PC-3 (cell line): Measurements from ENCODE around the gene ST6GALNAC5. TPM values are rescaled to one million over a fixed set of nuclear protein-coding genes. Genes with fewer than 3 reads are reported as not detected.
A peak's percentile ranks its signal among the peaks of the same experiment; 100 is the strongest.

Source experiments
- ATAC-seq: fragments of 200-7000 bp; cut with Tn5 transposase; 2 replicates; pipeline ENCODE4 v1.9.1; 2020; ENCODE audit warnings: mild to moderate bottlenecking, moderate library complexity
- BruUV-seq: library from RNA; stranded (reverse); fragments of 400-500 nt; replicated peaks from 2 replicates; lab custom pipeline; 2021; lab: Mats Ljungman, UMichigan
- CTCF ChIA-PET: fragments of 300-600 bp; sonication (Branson Sonifier 250); formaldehyde crosslinking; loops from one replicate; lab custom pipeline; 2022; ENCODE audit warnings: antibody characterized with exemption; lab: Charles Lee
- POLR2A ChIA-PET: fragments of 300-600 bp; sonication (Branson Sonifier 250); formaldehyde crosslinking; loops from one replicate; lab custom pipeline; 2022; ENCODE audit warnings: antibody characterized with exemption; ENCODE audit not compliant: unreplicated experiment; lab: Charles Lee
- DNase-seq: peaks from one replicate; pipeline ENCODE4 v3.0.0-alpha.2; 2015
- H2AFZ ChIP-seq: fragments of 300-600 bp; sonication (generic); 2 replicates; pipeline ENCODE4 v1.6.0; 2016; ENCODE audit warnings: antibody characterized with exemption, low read length
- H3F3A ChIP-seq: fragments of 300-600 bp; sonication (generic); one replicate; pipeline ENCODE4 v1.6.0; 2017; ENCODE audit warnings: antibody characterized with exemption, low read length, control low read depth, mild to moderate bottlenecking; ENCODE audit not compliant: unreplicated experiment
- H3K27ac ChIP-seq: fragments of 300-600 bp; sonication (generic); 2 replicates; pipeline ENCODE4 v1.5.1; 2016; ENCODE audit warnings: mild to moderate bottlenecking, low read length
- H3K27me3 ChIP-seq: fragments of 300-600 bp; sonication (generic); 2 replicates; pipeline ENCODE4 v1.6.1; 2016; ENCODE audit warnings: low read length, mixed read lengths
- H3K36me3 ChIP-seq: fragments of 300-600 bp; sonication (generic); 2 replicates; pipeline ENCODE4 v1.6.1; 2016; ENCODE audit warnings: low read depth, mixed run types, low read length, mixed read lengths
- H3K4me1 ChIP-seq: fragments of 300-600 bp; sonication (generic); 2 replicates; pipeline ENCODE4 v1.5.1; 2016; ENCODE audit warnings: low read length; ENCODE audit not compliant: insufficient read depth
- H3K4me2 ChIP-seq: fragments of 300-600 bp; sonication (generic); 2 replicates; pipeline ENCODE4 v1.6.0; 2016; ENCODE audit warnings: low read length
- H3K4me3 ChIP-seq: fragments of 300-600 bp; sonication (generic); 2 replicates; pipeline ENCODE4 v1.5.1; 2016; ENCODE audit warnings: mild to moderate bottlenecking, low read length, mixed read lengths
- H3K79me2 ChIP-seq: fragments of 300-600 bp; sonication (generic); 2 replicates; pipeline ENCODE4 v1.6.1; 2017; ENCODE audit warnings: low read length, mixed read lengths
- H3K9ac ChIP-seq: fragments of 300-600 bp; sonication (generic); 2 replicates; pipeline ENCODE4 v1.6.0; 2016; ENCODE audit warnings: mild to moderate bottlenecking, low read length
- H3K9me2 ChIP-seq: fragments of 300-600 bp; sonication (generic); replicated peaks from 2 replicates; pipeline ENCODE4 v1.6.1; 2016; ENCODE audit warnings: mixed run types, low read length, mixed read lengths
- H3K9me3 ChIP-seq: fragments of 300-600 bp; sonication (generic); 2 replicates; pipeline ENCODE4 v1.6.1; 2016; ENCODE audit warnings: low read length, mixed read lengths
- H4K20me1 ChIP-seq: fragments of 300-600 bp; sonication (generic); 2 replicates; pipeline ENCODE4 v1.6.1; 2016; ENCODE audit warnings: low read length, mixed read lengths
- EZH2 ChIP-seq: fragments of 300-600 bp; sonication (generic); IDR thresholded peaks from one replicate; pipeline ENCODE4 v1.6.1; 2017; ENCODE audit warnings: antibody characterized with exemption, mild to moderate bottlenecking, low read length; ENCODE audit not compliant: unreplicated experiment
- EZH2phosphoT487 ChIP-seq: fragments of 300-600 bp; sonication (generic); IDR thresholded peaks from 2 replicates; pipeline ENCODE4 v1.6.1; 2018; ENCODE audit warnings: mild to moderate bottlenecking, antibody characterized with exemption, low read length, borderline replicate concordance
- intact Hi-C: fragments of 100-400 bp; cut with micrococcal nuclease; formaldehyde crosslinking; loops from 2 replicates; pipeline ENCODE4 v1.9.0; 2023
- total RNA-seq: library from RNA; depleted of rRNA; stranded (reverse); fragments of >200 nt; gene quantifications from 2 replicates; pipeline ENCODE4 v1.2.3, GENCODE V29; 2014
- TF ChIP-seq, protein P1 (sequence below): fragments of 300-600 bp; sonication (generic); conservative IDR thresholded peaks from 2 replicates; pipeline ENCODE4 v1.5.1; 2017; ENCODE audit warnings: antibody characterized with exemption, low read depth, mild to moderate bottlenecking, low read length

ST6GALNAC5 gene
- total RNA-seq, 1 experiment from 2014 or later: 0.36 TPM

DNA sequence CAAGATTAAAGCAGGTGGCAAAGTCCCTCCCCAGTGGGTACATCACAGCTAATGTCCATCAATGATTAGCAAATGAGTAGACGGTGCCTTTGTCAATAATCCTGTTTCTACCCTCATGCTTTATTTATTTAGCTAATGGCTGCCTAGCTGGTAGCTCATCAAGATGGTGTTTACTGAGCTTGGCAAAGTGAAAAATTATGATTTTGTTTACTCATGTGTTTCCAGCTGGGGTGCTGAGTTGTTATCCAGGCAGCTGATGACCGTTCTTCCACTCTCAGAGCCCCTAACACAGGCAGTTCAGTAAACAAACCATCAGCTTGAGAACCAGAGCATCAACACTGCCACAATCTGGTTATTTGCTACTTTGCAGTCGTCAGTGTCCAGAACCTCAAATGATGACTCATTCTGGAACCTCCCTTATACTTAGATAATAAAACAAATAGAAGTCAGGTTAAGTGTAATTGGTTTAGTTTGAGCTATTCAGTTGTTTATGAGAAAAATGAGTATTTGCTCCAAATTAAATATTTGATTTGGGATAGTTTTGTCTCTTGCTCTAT, 163.9 kb downstream of the ST6GALNAC5 start:
- H2AFZ ChIP-seq: 0 out of 2 replicates have a peak overlapping the region, but pooled peaks have one; percentile 19
- H3K9ac ChIP-seq: no peak overlapping the region; the same call in 1 of the 2 replicates
- peak; percentile 89 for ATAC-seq
- peaks cover 20% of the 10 kb centered on the region for H3K4me1 ChIP-seq
- H3K4me3 ChIP-seq: no peak overlapping the region
- peak overlapping the region; percentile 74 for H3K27ac ChIP-seq
- no peaks in the 10 kb centered on the region for H3K79me2 ChIP-seq
- peak; percentile 87 for DNase-seq
- ChIA-PET CTCF (interaction anchor here (0.5 to 1.2 kb wide), 5 partner anchors 11 to 692 kb away, joined by 3 to 6 read pairs (median 5); no protein-coding TSS in a partner anchor), POLR2A (interaction anchor here (0.6 kb wide), 2 partner anchors 25 to 1935 kb away, joined by 3 to 4 read pairs; no protein-coding TSS in a partner anchor)
- no peaks in the 10 kb centered on the region for H4K20me1 ChIP-seq
- no TSS peak for BruUV-seq
- H3K9me3 ChIP-seq: no peaks in the 10 kb centered on the region
- peaks cover 5% of the 10 kb centered on the region for H3F3A ChIP-seq
- TF ChIP-seq, protein P1, sequence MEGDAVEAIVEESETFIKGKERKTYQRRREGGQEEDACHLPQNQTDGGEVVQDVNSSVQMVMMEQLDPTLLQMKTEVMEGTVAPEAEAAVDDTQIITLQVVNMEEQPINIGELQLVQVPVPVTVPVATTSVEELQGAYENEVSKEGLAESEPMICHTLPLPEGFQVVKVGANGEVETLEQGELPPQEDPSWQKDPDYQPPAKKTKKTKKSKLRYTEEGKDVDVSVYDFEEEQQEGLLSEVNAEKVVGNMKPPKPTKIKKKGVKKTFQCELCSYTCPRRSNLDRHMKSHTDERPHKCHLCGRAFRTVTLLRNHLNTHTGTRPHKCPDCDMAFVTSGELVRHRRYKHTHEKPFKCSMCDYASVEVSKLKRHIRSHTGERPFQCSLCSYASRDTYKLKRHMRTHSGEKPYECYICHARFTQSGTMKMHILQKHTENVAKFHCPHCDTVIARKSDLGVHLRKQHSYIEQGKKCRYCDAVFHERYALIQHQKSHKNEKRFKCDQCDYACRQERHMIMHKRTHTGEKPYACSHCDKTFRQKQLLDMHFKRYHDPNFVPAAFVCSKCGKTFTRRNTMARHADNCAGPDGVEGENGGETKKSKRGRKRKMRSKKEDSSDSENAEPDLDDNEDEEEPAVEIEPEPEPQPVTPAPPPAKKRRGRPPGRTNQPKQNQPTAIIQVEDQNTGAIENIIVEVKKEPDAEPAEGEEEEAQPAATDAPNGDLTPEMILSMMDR: peak; percentile 62
- no peak for TF ChIP-seq EZH2phosphoT487
- no peaks in the 10 kb centered on the region for H3K36me3 ChIP-seq
- intact Hi-C loops: loop anchor here (1.0 to 2.0 kb wide), 4 partner anchors 33 to 164 kb away; partner anchors contain the start of gene ST6GALNAC5
- no peaks in the 10 kb centered on the region for H3K27me3 ChIP-seq
- H3K9me2 ChIP-seq: no peaks in the 10 kb centered on the region
- H3K4me2 ChIP-seq: peak overlapping the region; percentile 45

DNA sequence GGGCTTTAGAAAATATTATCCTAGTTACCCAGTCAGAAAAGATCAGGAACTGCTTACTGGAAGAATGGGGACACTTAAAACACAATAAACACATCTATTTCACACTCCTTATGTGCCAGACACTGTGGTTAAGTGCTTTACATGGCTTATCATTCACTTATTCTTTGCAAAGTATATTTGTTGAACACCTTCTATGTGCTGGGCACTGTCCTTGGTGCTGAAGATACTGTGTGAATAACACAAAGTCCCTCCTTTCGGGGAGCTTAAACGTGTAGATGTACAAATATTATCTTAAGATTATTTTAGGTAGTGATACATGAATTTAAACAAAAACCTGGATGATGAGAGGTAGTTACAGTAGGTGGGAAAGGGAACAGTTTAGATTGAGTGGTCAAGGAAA, 169.3 kb downstream of the ST6GALNAC5 start:
- ChIA-PET POLR2A (no interaction called here), CTCF (no interaction called here)
- ATAC-seq (no peak), DNase-seq (peak; percentile 56)
- H3K9me2 ChIP-seq: no peaks in the 10 kb centered on the region
- H3K9ac ChIP-seq: no peak overlapping the region
- TF ChIP-seq EZH2 (no peak), EZH2phosphoT487 (no peak)
- TF ChIP-seq, protein P1: no peak
- H2AFZ ChIP-seq: no peak overlapping the region
- H3K4me3 ChIP-seq: no peak overlapping the region
- peaks cover 27% of the 10 kb centered on the region for H3K4me1 ChIP-seq
- H3F3A ChIP-seq: peaks cover 4% of the 10 kb centered on the region
- H3K9me3 ChIP-seq: no peaks in the 10 kb centered on the region
- no peaks in the 10 kb centered on the region for H4K20me1 ChIP-seq
- no peak overlapping the region for H3K4me2 ChIP-seq
- no TSS peak for BruUV-seq
- no peaks in the 10 kb centered on the region for H3K79me2 ChIP-seq
- no peaks in the 10 kb centered on the region for H3K36me3 ChIP-seq
- H3K27ac ChIP-seq: no peak overlapping the region
- no peaks in the 10 kb centered on the region for H3K27me3 ChIP-seq
- intact Hi-C loops: no loop called here

DNA sequence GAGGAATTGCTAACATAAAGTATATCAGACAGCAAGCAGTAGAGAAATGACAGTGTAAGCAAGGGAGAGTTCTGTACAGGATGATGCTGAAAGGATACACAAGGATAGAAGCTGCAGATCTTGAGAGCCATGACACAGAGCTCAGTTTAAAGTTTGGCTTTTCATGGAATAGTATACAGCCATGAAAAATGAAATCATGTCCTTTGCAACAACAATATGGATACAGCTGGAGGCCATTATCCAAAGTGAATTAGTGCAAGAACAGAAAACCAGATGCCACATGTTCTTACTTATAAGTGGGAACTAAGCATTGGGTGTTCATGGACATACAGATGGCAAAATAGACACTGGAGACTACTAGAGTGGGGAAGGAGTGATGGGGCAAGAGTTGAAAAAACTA, 169.8 kb downstream of the ST6GALNAC5 start:
- BruUV-seq: no TSS peak

More for the DNA sequence above, 169.8 kb downstream of the ST6GALNAC5 start:
- intact Hi-C loops: no loop called here
- Histone ChIP-seq H4K20me1 (no peaks in the 10 kb centered on the region), H3K27ac (no peak overlapping the region), H2AFZ (no peak overlapping the region), H3K9me2 (no peaks in the 10 kb centered on the region), H3K36me3 (no peaks in the 10 kb centered on the region), H3K4me1 (peaks cover 22% of the 10 kb centered on the region), H3K4me3 (no peak overlapping the region), H3K4me2 (no peak overlapping the region), H3K79me2 (no peaks in the 10 kb centered on the region), H3F3A (no peaks in the 10 kb centered on the region), H3K9ac (no peak overlapping the region), H3K9me3 (no peaks in the 10 kb centered on the region), H3K27me3 (no peaks in the 10 kb centered on the region)
- TF ChIP-seq, protein P1: no peak
- TF ChIP-seq EZH2: no peak
- no peak for TF ChIP-seq EZH2phosphoT487
- no peak for DNase-seq
- ChIA-PET CTCF (no interaction called here), POLR2A (no interaction called here)
- ATAC-seq: no peak
